Measurements from ENCODE around the gene DIAPH1. TPM values are rescaled to one million over a fixed set of nuclear protein-coding genes. Genes with fewer than 3 reads are reported as not detected.

The DIAPH1 gene
- total and polyA plus RNA-seq, 8 donors = 48.1 to 137 (median 60.2) TPM

GRCh38 chr5:141632650-141633049 is 13.8 kb upstream of the DIAPH1 start:
- Histone ChIP-seq H3K4me1 (peaks cover 14 to 36% of the 10 kb centered on the region in 2 donors), H3K9me3 (no peaks in the 10 kb centered on the region)
- intact Hi-C loops (cut with DNase I) = no loop called here

GRCh38 chr5:141630570-141631140 is 11.9 kb upstream of the DIAPH1 start:
- H3K27ac ChIP-seq = no peak overlapping the region
- peaks cover 10 to 24% of the 10 kb centered on the region in 2 donors for H3K4me1 ChIP-seq
- TF ChIP-seq CTCF (IDR thresholded peaks at IDR 0.05) = no peak
- H3K9me3 ChIP-seq = no peaks in the 10 kb centered on the region
- peaks cover 0 to 59% of the 10 kb centered on the region in 2 donors for H3K36me3 ChIP-seq
- ATAC-seq = no peak
- intact Hi-C loops (cut with DNase I) = no loop called here
- no peak for DNase-seq
- H3K27me3 ChIP-seq = no peaks in the 10 kb centered on the region
- H3K4me3 ChIP-seq = no peak overlapping the region

More at GRCh38 chr5:141632650-141633049, 13.8 kb upstream of the DIAPH1 start:
- TF ChIP-seq CTCF (IDR thresholded peaks at IDR 0.05) = no peak
- H3K27ac ChIP-seq = no peak overlapping the region
- ATAC-seq (no peak), DNase-seq (no peak)
- peaks cover 0 to 41% of the 10 kb centered on the region in 2 donors for H3K36me3 ChIP-seq
- H3K4me3 ChIP-seq = no peak overlapping the region
- no peaks in the 10 kb centered on the region for H3K27me3 ChIP-seq

DNA sequence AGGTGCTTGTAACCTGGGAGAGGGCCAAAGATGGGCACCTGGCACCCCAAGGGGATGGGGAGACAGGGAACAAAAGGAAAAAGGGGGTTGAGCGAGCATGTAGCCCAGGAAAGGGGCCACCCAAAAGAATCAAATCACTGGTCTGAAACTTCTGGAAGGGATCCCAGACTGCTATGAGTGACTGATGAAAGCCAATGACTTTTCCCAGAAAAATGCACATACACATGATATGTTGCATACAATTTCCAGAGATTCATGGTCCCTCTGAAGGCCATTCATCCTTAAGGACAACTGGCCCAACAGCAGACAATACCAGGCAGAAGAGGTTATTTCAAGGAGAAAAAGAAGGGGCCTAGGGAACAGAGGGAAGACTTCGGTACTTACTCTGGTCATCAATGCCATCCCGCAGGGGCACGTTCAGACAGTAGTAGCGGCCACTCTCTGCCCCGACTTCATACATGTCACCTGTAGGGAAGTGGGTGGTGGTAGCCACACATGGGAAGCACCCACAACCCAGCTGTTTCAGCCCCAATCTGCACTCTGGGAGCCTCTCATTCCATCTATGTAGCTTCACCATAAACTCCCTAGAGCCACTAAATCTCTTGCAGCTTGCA is 9.5 kb upstream of the DIAPH1 start:
- no peak overlapping the region for H3K4me3 ChIP-seq
- H3K36me3 ChIP-seq = peaks cover 0 to 82% of the 10 kb centered on the region in 2 donors
- no peak for ATAC-seq
- no peaks in the 10 kb centered on the region for H3K9me3 ChIP-seq
- peaks cover 0 to 5% of the 10 kb centered on the region in 2 donors for H3K4me1 ChIP-seq
- no peak overlapping the region for H3K27ac ChIP-seq
- intact Hi-C loops (cut with DNase I) = no loop called here
- no peaks in the 10 kb centered on the region for H3K27me3 ChIP-seq
- TF ChIP-seq CTCF (IDR thresholded peaks at IDR 0.05) = no peak
- no peak for DNase-seq

DNA sequence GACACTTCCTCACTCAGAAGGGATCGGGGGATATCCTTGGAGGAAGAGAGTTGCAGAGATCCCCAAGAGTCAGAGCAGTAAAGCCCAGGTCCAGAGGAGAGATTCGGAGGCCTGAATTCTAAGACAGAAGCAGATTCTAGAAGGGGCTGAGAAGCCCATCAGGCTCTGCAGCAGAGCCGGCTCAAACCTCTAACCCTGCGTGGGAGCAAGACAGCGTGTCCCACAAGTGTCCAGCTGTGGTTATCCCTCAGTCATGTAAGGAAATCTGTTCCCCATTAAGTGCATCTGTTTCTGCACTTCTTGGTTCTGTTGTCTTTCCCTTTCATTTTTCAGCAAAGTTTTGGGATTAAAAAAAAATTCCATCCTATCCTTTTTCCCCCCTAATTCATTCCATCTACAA is 4.8 kb upstream of the DIAPH1 start:
- peaks cover 0 to 19% of the 10 kb centered on the region in 2 donors for H3K4me1 ChIP-seq
- intact Hi-C loops (cut with DNase I) = no loop called here
- no peak for DNase-seq
- ATAC-seq = no peak
- H3K27me3 ChIP-seq = no peaks in the 10 kb centered on the region
- no peaks in the 10 kb centered on the region for H3K9me3 ChIP-seq
- no peak overlapping the region for H3K4me3 ChIP-seq
- TF ChIP-seq CTCF (IDR thresholded peaks at IDR 0.05) = no peak
- peaks cover 0 to 85% of the 10 kb centered on the region in 2 donors for H3K36me3 ChIP-seq
- H3K27ac ChIP-seq = peak overlapping the region in 1 of 2 donors; percentile 3

GRCh38 chr5:141623186-141623585 is 4.4 kb upstream of the DIAPH1 start:
- ATAC-seq (no peak), DNase-seq (no peak)
- Histone ChIP-seq H3K4me1 (peaks cover 0 to 19% of the 10 kb centered on the region in 2 donors), H3K36me3 (peaks cover 0 to 81% of the 10 kb centered on the region in 2 donors), H3K27me3 (no peaks in the 10 kb centered on the region), H3K4me3 (no peak overlapping the region), H3K27ac (peak overlapping the region in 1 of 2 donors; percentile 3), H3K9me3 (no peaks in the 10 kb centered on the region)
- TF ChIP-seq CTCF (IDR thresholded peaks at IDR 0.05) = no peak
- intact Hi-C loops (cut with DNase I) = no loop called here
